ENCODE results near the gene ARHGAP22. TPM values are rescaled to one million over a fixed set of nuclear protein-coding genes. Genes with fewer than 3 reads are reported as not detected.

The ARHGAP22 gene
- total RNA-seq, 4 donors from 2014 or later, result 0.26 to 3.6 (median 3.0) TPM; not detected in 1

GRCh38 chr10:48520184-48520506 is 84.7 kb downstream of the ARHGAP22 start:
- no peaks in the 10 kb centered on the region for H3K36me3 ChIP-seq
- intact Hi-C loops (cut with DNase I; ENCODE audit: low total_unique reads), result no loop called here

GRCh38 chr10:48519481-48520183 is 85.2 kb downstream of the ARHGAP22 start:
- peaks cover 0 to 6% of the 10 kb centered on the region in 2 donors for H3K9me3 ChIP-seq
- no peak overlapping the region for H3K4me3 ChIP-seq
- no peak for TF ChIP-seq POLR2A (IDR thresholded peaks at IDR 0.05)
- no peak for TF ChIP-seq CTCF (IDR thresholded peaks at IDR 0.05)
- peaks cover 0 to 6% of the 10 kb centered on the region in 2 donors for H3K4me1 ChIP-seq
- intact Hi-C loops (cut with DNase I; ENCODE audit: low total_unique reads), result no loop called here
- H3K27me3 ChIP-seq, result no peaks in the 10 kb centered on the region
- DNase-seq, result no peak
- H3K36me3 ChIP-seq, result no peaks in the 10 kb centered on the region
- no peak overlapping the region for H3K27ac ChIP-seq

More at GRCh38 chr10:48520184-48520506, 84.7 kb downstream of the ARHGAP22 start:
- TF ChIP-seq POLR2A (IDR thresholded peaks at IDR 0.05), result no peak
- TF ChIP-seq CTCF (IDR thresholded peaks at IDR 0.05), result no peak
- Histone ChIP-seq H3K27ac (no peak overlapping the region), H3K9me3 (peaks cover 0 to 2% of the 10 kb centered on the region in 2 donors), H3K27me3 (no peaks in the 10 kb centered on the region), H3K4me3 (no peak overlapping the region), H3K4me1 (peaks cover 0 to 6% of the 10 kb centered on the region in 2 donors)
- DNase-seq, result no peak

DNA sequence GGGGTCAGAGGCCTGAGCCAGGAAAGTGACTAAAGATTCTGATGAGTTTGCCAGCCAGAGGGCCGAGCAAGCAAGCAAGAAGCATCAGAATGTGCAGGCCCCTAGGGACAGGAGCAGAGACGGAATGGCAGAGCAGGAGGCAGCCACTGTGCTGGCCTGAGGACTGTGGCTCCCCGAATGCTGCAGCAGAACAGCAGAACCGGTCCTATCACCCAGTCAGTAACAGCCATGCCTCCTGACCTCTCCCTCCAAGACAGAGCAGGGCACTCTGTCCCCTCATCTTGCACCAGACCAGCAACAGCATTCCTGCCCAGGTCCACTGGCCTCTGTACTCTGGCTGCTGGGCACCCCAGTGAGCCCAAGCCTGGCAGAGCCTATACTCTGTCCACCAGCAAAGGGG is 85.9 kb downstream of the ARHGAP22 start:
- Histone ChIP-seq H3K27me3 (no peaks in the 10 kb centered on the region), H3K4me3 (no peak overlapping the region), H3K4me1 (peaks cover 0 to 3% of the 10 kb centered on the region in 2 donors), H3K36me3 (no peaks in the 10 kb centered on the region), H3K27ac (no peak overlapping the region), H3K9me3 (peaks cover 5 to 6% of the 10 kb centered on the region in 2 donors)
- TF ChIP-seq CTCF (IDR thresholded peaks at IDR 0.05) (no peak), POLR2A (IDR thresholded peaks at IDR 0.05) (no peak)
- DNase-seq, result no peak
- intact Hi-C loops (cut with DNase I; ENCODE audit: low total_unique reads), result no loop called here

- H3K4me3 ChIP-seq, result no peak overlapping the region
- no peak overlapping the region for H3K27ac ChIP-seq
- intact Hi-C loops (cut with DNase I; ENCODE audit: low total_unique reads), result no loop called here
- H3K27me3 ChIP-seq, result no peaks in the 10 kb centered on the region
- H3K4me1 ChIP-seq, result no peaks in the 10 kb centered on the region
- no peak for TF ChIP-seq POLR2A (IDR thresholded peaks at IDR 0.05)
- no peak for TF ChIP-seq CTCF (IDR thresholded peaks at IDR 0.05)
- peaks cover 6% of the 10 kb centered on the region in 2 donors for H3K9me3 ChIP-seq
- DNase-seq, result no peak
- no peaks in the 10 kb centered on the region for H3K36me3 ChIP-seq
Observed at GRCh38 chr10:48517911-48518811, 86.7 kb downstream of the ARHGAP22 start.

- H3K27ac ChIP-seq, result no peak overlapping the region
- no peak for DNase-seq
- H3K36me3 ChIP-seq, result no peaks in the 10 kb centered on the region
- H3K4me1 ChIP-seq, result no peaks in the 10 kb centered on the region
- no peak for TF ChIP-seq CTCF (IDR thresholded peaks at IDR 0.05)
- H3K9me3 ChIP-seq, result peaks cover 6% of the 10 kb centered on the region in 2 donors
- no peak overlapping the region for H3K4me3 ChIP-seq
- no peaks in the 10 kb centered on the region for H3K27me3 ChIP-seq
- intact Hi-C loops (cut with DNase I; ENCODE audit: low total_unique reads), result no loop called here
Observed at GRCh38 chr10:48517482-48517881, 87.4 kb downstream of the ARHGAP22 start.
